HepG2 (cell line): ENCODE data around the gene HOXD9. TPM values are rescaled to one million over a fixed set of nuclear protein-coding genes. Genes with fewer than 3 reads are reported as not detected.

Experiments
- ATAC-seq: fragments of 200-7000 bp; cut with Tn5 transposase; 3 replicates; pipeline ENCODE4 v1.9.1; 2020; ENCODE audit warnings: mild to moderate bottlenecking, moderate library complexity
- BruUV-seq: library from RNA; stranded (reverse); fragments of 400-500 nt; replicated peaks from 2 replicates; lab custom pipeline; 2021; lab: Mats Ljungman, UMichigan
- CTCF ChIA-PET: fragments of 300-600 bp; formaldehyde crosslinking; extraction: SDS; loops from one replicate; lab custom pipeline; 2021; ENCODE audit warnings: low total read pairs, inconsistent platforms, low intra/inter-chr PET ratio; lab: Yijun Ruan, JAX
- POLR2A ChIA-PET: fragments of 350-600 bp; sonication (Branson Sonifier 250); formaldehyde crosslinking; loops from one replicate; lab custom pipeline; 2020; ENCODE audit warnings: antibody characterized with exemption, inconsistent platforms; lab: Yijun Ruan, JAX
- DNase-seq: peaks from one replicate; pipeline ENCODE4 v3.0.0-alpha.2; 2015; ENCODE audit warnings: low spot score
- FAIRE-seq: peaks from 3 replicates; lab custom pipeline; 2011; peaks lifted over from hg19 to GRCh38; lab: Jason Lieb, UNC
- H2AFZ ChIP-seq: one replicate; pipeline ENCODE4 v1.6.1; 2011; ENCODE audit warnings: low read length, inconsistent platforms
- H3K27ac ChIP-seq: fragments of 300-600 bp; 3 replicates; pipeline ENCODE4 v1.8.0; 2011; ENCODE audit warnings: mixed run types, mild to moderate bottlenecking, mixed read lengths, low read length, inconsistent platforms; ENCODE audit not compliant: insufficient read depth; ENCODE audit errors: extremely low read length
- H3K27me3 ChIP-seq, 2 experiments: fragments of 200-600 bp in 1 of 2; 2 replicates in 1 of 2; 3 replicates in 1 of 2; pipeline versions ENCODE4 v1.6.0 to v1.8.0; 2011; ENCODE audit warnings: low read length in 2 of 2, mild to moderate bottlenecking in 2 of 2, moderate library complexity in 2 of 2, inconsistent platforms in 1 of 2; ENCODE audit not compliant: insufficient read depth in 2 of 2, control insufficient read depth in 1 of 2
- H3K36me3 ChIP-seq, 2 experiments: fragments of 200-600 bp in 1 of 2; replicated peaks in 1 of 2; 2 replicates in 1 of 2; 3 replicates in 1 of 2; pipeline versions ENCODE4 v1.5.1 to v1.8.0; 2011; ENCODE audit warnings: low read length in 2 of 2, inconsistent platforms in 1 of 2; ENCODE audit not compliant: insufficient read depth in 2 of 2, control insufficient read depth in 1 of 2
- H3K4me1 ChIP-seq: 2 replicates; pipeline ENCODE4 v1.5.1; 2012; ENCODE audit warnings: low read length, inconsistent platforms; ENCODE audit not compliant: insufficient read depth
- H3K4me2 ChIP-seq: 2 replicates; pipeline ENCODE4 v1.6.0; 2011; ENCODE audit warnings: low read depth, low read length, inconsistent platforms
- H3K4me3 ChIP-seq, 3 experiments: fragments of 200-600 bp in 1 of 3; sonication (generic), shearing (Covaris generic) in 1 of 3; replicated peaks in 1 of 3; 2 replicates each; pipeline ENCODE4 v1.5.1; 2011 to 2016; ENCODE audit warnings: low read length in 3 of 3, inconsistent platforms in 2 of 3, low read depth in 2 of 3, mild to moderate bottlenecking in 2 of 3, control low read depth in 1 of 3, mixed read lengths in 1 of 3; ENCODE audit not compliant: insufficient read depth in 1 of 3
- H3K79me2 ChIP-seq: one replicate; pipeline ENCODE4 v1.6.1; 2011; ENCODE audit warnings: low read length, inconsistent platforms; ENCODE audit not compliant: insufficient read depth
- H3K9ac ChIP-seq: 2 replicates; pipeline ENCODE4 v1.6.0; 2011; ENCODE audit warnings: mild to moderate bottlenecking, low read depth, low read length, inconsistent platforms; ENCODE audit not compliant: insufficient read depth
- H3K9me3 ChIP-seq: 2 replicates; pipeline ENCODE4 v1.5.1; 2012; ENCODE audit warnings: mild to moderate bottlenecking, low read length
- H4K20me1 ChIP-seq: 2 replicates; pipeline ENCODE4 v1.6.0; 2011; ENCODE audit warnings: inconsistent platforms, mild to moderate bottlenecking, low read length, moderate library complexity; ENCODE audit not compliant: insufficient read depth
- CCDC6 ChIP-seq: sonication (generic); formaldehyde crosslinking; IDR thresholded peaks from 2 replicates; pipeline ENCODE4 v1.8.1; 2022; ENCODE audit warnings: mild to moderate bottlenecking, missing genetic modification reagents, moderate library complexity
- FOXA1 ChIP-seq, 2 experiments: fragments of 450-650 bp in 1 of 2; sonication (generic) in 1 of 2; formaldehyde crosslinking in 1 of 2; IDR thresholded peaks; 2 replicates each; pipeline versions ENCODE4 v1.4.0 to v1.6.1; 2016 to 2020; ENCODE audit warnings: missing genetic modification reagents in 1 of 2
- HNRNPL ChIP-seq: fragments of 200-400 bp; formaldehyde crosslinking; IDR thresholded peaks from 2 replicates; pipeline ENCODE4 v1.6.1; 2017; ENCODE audit warnings: mild to moderate bottlenecking, low read depth, low read length
- KAT2B ChIP-seq: fragments of 150-350 bp; IDR thresholded peaks from 2 replicates; pipeline ENCODE4 v1.6.1; 2014; ENCODE audit warnings: low read depth, low read length, borderline replicate concordance
- MIER2 ChIP-seq: IDR thresholded peaks from 2 replicates; pipeline ENCODE4 v1.6.1; 2016; ENCODE audit warnings: missing biosample characterization, missing genetic modification reagents
- MLLT10 ChIP-seq: sonication (generic); formaldehyde crosslinking; IDR thresholded peaks from 2 replicates; pipeline ENCODE4 v1.4.0; 2020; ENCODE audit warnings: missing genetic modification reagents
- PHF8 ChIP-seq: sonication (generic); formaldehyde crosslinking; IDR thresholded peaks from 2 replicates; pipeline ENCODE4 v1.5.0; 2020; ENCODE audit warnings: missing genetic modification reagents
- PLRG1 ChIP-seq: fragments of 450-650 bp; conservative IDR thresholded peaks from 2 replicates; pipeline ENCODE4 v1.6.1; 2016
- SRY ChIP-seq: sonication (generic); formaldehyde crosslinking; IDR thresholded peaks from 2 replicates; pipeline ENCODE4 v1.8.0; 2022; ENCODE audit warnings: mild to moderate bottlenecking, missing genetic modification reagents
- STAT5B ChIP-seq: sonication (generic); formaldehyde crosslinking; IDR thresholded peaks from 2 replicates; pipeline ENCODE4 v1.4.0; 2020; ENCODE audit warnings: missing genetic modification reagents
- TP53 ChIP-seq: sonication (generic); formaldehyde crosslinking; conservative IDR thresholded peaks from 2 replicates; pipeline ENCODE4 v1.4.0; 2020; ENCODE audit warnings: missing genetic modification reagents
- WIZ ChIP-seq: sonication (generic); formaldehyde crosslinking; IDR thresholded peaks from 2 replicates; pipeline ENCODE4 v1.5.1; 2020; ENCODE audit warnings: mild to moderate bottlenecking, missing genetic modification reagents
- ZNF20 ChIP-seq: sonication (generic); formaldehyde crosslinking; IDR thresholded peaks from 2 replicates; pipeline ENCODE4 v1.4.0; 2020; ENCODE audit warnings: mild to moderate bottlenecking, moderate library complexity, missing genetic modification reagents
- ZNF33A ChIP-seq: sonication (generic); formaldehyde crosslinking; IDR thresholded peaks from 2 replicates; pipeline ENCODE4 v1.5.1; 2020; ENCODE audit warnings: missing genetic modification reagents, mild to moderate bottlenecking, moderate library complexity, borderline replicate concordance
- ZNF501 ChIP-seq: sonication (generic); formaldehyde crosslinking; IDR thresholded peaks from 2 replicates; pipeline ENCODE4 v1.5.1; 2020; ENCODE audit warnings: mild to moderate bottlenecking, moderate library complexity, missing genetic modification reagents
- ZNF768 ChIP-seq: sonication (generic); formaldehyde crosslinking; IDR thresholded peaks from 2 replicates; pipeline ENCODE4 v1.4.0; 2020; ENCODE audit warnings: missing genetic modification reagents
- WGBS: methylation state at CpG from one replicate; pipeline ENCODE4 v1.1.6; 2017; ENCODE audit warnings: low lambda C conversion rate; 5-methylcytosine and 5-hydroxymethylcytosine counted together
- in situ Hi-C: cut with HindIII; loops from 2 replicates; pipeline ENCODE4 v1.10.0; 2017; ENCODE audit warnings: low pct_unique_long_range_greater_than_20kb; ENCODE audit not compliant: extremely low pct_ligation_motif_present
- intact Hi-C: fragments of 100-400 bp; cut with micrococcal nuclease; formaldehyde crosslinking; loops from one replicate; pipeline ENCODE4 v1.10.0; 2022; ENCODE audit not compliant: unreplicated experiment
- polyA plus RNA-seq, 8 experiments: library from polyadenylated mRNA; depleted of rRNA in 3 of 8; stranded (reverse) in 7 of 8; unstranded in 1 of 8; fragments of >200 nt; fragmentation: Illumina TruSeq in 4 of 8; extraction: Trizol in 4 of 8; gene quantifications; 2 replicates each; pipeline versions ENCODE4 v1.2.1 to v1.2.3, GENCODE V29; 2011 to 2016; ENCODE audit warnings: low read depth in 4 of 8, missing spikeins in 1 of 8, mixed read lengths in 1 of 8; ENCODE audit not compliant: insufficient read depth in 1 of 8
- total RNA-seq, 5 experiments: library from RNA; depleted of rRNA; stranded (reverse); fragments of >200 nt; fragmentation: Illumina TruSeq; extraction: Trizol; gene quantifications; 2 replicates each; pipeline ENCODE4 v1.2.3, GENCODE V29; 2016; ENCODE audit warnings: low read depth in 1 of 5
- TF ChIP-seq, protein P1 (sequence below): sonication (generic); formaldehyde crosslinking; IDR thresholded peaks from 2 replicates; pipeline ENCODE4 v1.8.0; 2022; ENCODE audit warnings: mild to moderate bottlenecking, missing genetic modification reagents, borderline replicate concordance
- TF ChIP-seq, protein P2 (sequence below): fragments of 450-650 bp; IDR thresholded peaks from 2 replicates; pipeline ENCODE4 v1.6.1; 2017

Gene HOXD9
- total and polyA plus RNA-seq, 2 of the 13 experiments (the other 11 are each of a cell fraction or from before 2014, with no cell fraction given): not detected

DNA sequence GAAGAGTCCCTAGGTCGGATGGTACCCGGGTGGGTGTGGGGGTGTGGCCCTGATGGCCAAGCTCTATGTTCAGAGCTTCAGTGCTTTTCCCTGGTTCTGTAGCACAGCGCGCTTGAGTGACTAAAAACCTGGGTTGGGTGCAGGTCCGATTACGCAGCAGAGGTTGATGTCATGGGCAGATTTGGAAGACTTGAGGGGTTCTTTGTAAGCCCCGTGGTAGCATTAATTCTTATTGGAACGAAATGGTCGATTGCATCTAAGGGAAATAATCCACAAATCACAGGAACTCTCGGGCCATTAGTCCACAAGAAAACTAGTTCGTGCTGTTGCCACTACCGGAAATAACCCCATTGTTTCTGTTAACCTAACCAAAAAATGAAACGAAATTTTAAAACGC lies 16.0 kb downstream of the HOXD9 start:
- Histone ChIP-seq H3K9me3 (no peaks in the 10 kb centered on the region), H3K79me2 (no peaks in the 10 kb centered on the region), H3K9ac (no peak overlapping the region), H3K27me3 (peaks cover 9 to 91% of the 10 kb centered on the region in 2 experiments; a peak in 4 of 5 replicates), H3K4me2 (no peak overlapping the region), H2AFZ (no peak overlapping the region), H3K36me3 (no peaks in the 10 kb centered on the region), H3K27ac (no peak overlapping the region), H3K4me3 (no peak overlapping the region), H3K4me1 (peaks cover 11% of the 10 kb centered on the region), H4K20me1 (no peaks in the 10 kb centered on the region)
- in situ Hi-C loops: no loop called here
- TF ChIP-seq PLRG1: no peak
- ChIA-PET POLR2A (no interaction called here), CTCF (no interaction called here)
- intact Hi-C loops: no loop called here
- no peak for FAIRE-seq
- no peak for ATAC-seq
- BruUV-seq: no TSS peak
- no peak for DNase-seq
- 21% methylated on average over 12 of the region's 14 CpGs for WGBS

DNA sequence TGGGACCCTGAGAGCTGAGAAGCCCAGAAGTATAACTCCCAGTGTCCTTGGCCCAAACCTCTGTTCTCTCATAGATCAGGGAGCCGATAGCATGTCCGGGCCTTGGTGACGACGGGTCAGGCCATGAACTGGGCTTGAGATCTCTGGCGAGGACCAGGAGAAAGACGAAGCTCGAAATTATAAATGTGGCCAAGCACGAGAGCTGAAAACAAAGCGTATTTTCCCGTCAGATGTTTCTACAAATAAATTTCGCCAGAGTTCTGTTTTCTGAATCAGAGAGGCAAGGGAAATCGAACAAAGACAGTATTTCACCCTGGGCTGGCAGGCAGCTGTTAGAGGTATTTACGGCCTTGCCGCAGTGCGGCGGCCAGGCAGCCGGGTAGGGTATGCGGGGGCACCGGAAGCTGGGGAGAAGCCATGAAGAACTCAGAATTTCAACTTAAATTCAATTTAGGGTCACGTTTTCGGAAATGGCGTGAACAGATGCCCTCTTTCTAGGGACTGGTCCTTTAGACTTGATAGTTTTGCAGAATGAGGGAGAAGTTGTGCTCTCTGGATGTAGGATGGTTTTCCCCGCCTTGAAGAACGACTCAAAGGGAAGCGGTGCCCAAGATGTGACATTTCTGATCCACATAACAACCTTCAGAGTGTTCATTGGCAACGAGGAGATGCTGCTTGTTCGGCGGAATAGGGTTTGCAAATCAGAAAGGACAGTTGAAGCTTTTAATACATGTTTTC lies 16.6 kb downstream of the HOXD9 start:
- ATAC-seq (no peak), FAIRE-seq (no peak), DNase-seq (no peak)
- ChIA-PET POLR2A (no interaction called here), CTCF (interaction anchor here (1.1 to 2.5 kb wide), 2 partner anchors 247 to 316 kb away, joined by 4 to 83 read pairs; no protein-coding TSS in a partner anchor)
- no peak overlapping the region for H2AFZ ChIP-seq
- H3K9ac ChIP-seq: no peak overlapping the region
- no peaks in the 10 kb centered on the region for H3K36me3 ChIP-seq
- no peak overlapping the region for H3K4me3 ChIP-seq
- H4K20me1 ChIP-seq: no peaks in the 10 kb centered on the region
- H3K4me1 ChIP-seq: peaks cover 11% of the 10 kb centered on the region
- H3K4me2 ChIP-seq: no peak overlapping the region
- no peaks in the 10 kb centered on the region for H3K9me3 ChIP-seq
- H3K79me2 ChIP-seq: no peaks in the 10 kb centered on the region
- in situ Hi-C loops: no loop called here
- H3K27me3 ChIP-seq: peaks cover 8 to 91% of the 10 kb centered on the region in 2 experiments; a peak in 4 of 5 replicates
- BruUV-seq: no TSS peak
- H3K27ac ChIP-seq: no peak overlapping the region
- intact Hi-C loops: no loop called here
- WGBS: 41% methylated on average over 28 of the region's 28 CpGs
- TF ChIP-seq WIZ (no peak), TP53 (no peak), ZNF33A (CRISPR knock-in tag) (no peak), MIER2 (CRISPR knock-in tag) (no peak), KAT2B (no peak), ZNF20 (no peak), PHF8 (CRISPR knock-in tag) (no peak), SRY (no peak), FOXA1 (IDR thresholded peaks at IDR 0.05) (no peak), FOXA1 (CRISPR knock-in tag; IDR thresholded peaks at IDR 0.05) (no peak), ZNF768 (CRISPR knock-in tag) (no peak), MLLT10 (CRISPR knock-in tag) (no peak), HNRNPL (no peak), ZNF501 (CRISPR knock-in tag) (no peak), CCDC6 (CRISPR knock-in tag) (no peak), STAT5B (CRISPR knock-in tag) (no peak)
- TF ChIP-seq, protein P1, sequence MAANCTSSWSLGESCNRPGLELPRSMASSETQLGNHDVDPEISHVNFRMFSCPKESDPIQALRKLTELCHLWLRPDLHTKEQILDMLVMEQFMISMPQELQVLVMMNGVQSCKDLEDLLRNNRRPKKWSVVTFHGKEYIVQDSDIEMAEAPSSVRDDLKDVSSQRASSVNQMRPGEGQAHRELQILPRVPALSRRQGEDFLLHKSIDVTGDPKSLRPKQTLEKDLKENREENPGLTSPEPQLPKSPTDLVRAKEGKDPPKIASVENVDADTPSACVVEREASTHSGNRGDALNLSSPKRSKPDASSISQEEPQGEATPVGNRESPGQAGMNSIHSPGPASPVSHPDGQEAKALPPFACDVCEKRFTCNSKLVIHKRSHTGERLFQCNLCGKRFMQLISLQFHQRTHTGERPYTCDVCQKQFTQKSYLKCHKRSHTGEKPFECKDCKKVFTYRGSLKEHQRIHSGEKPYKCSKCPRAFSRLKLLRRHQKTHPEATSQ (CRISPR knock-in tag): no peak
- TF ChIP-seq, protein P2, sequence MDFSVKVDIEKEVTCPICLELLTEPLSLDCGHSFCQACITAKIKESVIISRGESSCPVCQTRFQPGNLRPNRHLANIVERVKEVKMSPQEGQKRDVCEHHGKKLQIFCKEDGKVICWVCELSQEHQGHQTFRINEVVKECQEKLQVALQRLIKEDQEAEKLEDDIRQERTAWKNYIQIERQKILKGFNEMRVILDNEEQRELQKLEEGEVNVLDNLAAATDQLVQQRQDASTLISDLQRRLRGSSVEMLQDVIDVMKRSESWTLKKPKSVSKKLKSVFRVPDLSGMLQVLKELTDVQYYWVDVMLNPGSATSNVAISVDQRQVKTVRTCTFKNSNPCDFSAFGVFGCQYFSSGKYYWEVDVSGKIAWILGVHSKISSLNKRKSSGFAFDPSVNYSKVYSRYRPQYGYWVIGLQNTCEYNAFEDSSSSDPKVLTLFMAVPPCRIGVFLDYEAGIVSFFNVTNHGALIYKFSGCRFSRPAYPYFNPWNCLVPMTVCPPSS: no peak
